ENCODE measurements around the gene FAM120AOS.
A peak's percentile ranks its signal among the peaks of the same experiment; 100 is the strongest.

FAM120AOS gene

DNA sequence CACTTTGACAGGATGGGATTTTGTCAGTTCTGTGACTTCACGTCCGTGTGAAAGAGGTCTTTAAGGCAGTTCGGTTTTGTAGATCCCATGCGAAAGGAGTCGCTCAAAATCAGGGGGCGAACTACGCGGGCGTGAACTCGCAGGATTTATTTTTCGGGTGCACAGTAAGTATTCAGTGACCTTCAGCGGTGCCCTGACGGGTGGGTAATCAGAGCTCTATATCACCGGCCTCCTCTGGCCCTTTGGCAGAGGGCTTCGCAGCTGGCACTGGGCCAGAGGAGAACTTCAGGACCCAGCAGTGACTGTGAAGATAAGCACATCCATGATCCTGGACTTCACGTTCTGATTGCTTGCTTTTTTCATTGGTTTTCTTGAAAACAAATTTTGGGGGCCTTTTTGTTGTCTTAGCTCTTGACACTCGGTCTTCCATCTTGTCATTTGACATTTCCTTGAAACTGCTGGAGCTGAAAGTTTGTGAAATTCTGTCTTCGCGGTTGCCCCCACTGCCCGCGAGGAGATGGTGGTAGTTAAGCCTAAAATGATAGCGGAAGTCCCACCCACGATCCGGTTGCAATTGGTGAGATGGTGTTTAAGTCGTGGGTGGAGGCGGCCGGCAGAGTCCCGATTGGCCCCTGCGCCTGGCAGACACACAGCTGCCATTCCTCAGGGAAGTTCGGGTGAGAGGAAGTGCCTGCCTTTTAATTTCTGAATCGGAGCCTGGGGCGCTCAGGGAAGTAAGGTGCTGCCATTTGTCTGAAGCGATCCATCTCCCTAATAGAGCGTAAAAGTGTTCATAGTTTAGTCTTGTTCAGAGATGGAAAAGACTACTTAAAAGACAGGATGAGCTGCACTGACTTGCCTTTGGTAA is at the start of gene FAM120AOS:
FAM120AOS (minus strand) TSS at position 535 of the 868 bp plus-strand sequence. CDS start 872 bp downstream, outside the sequence.
- Histone ChIP-seq H3K27ac (ENCODE audit: low read depth in 2 of 2, low read length in 2 of 2) (peak within 1 kb of the TSS; percentile 93 to 95), H3K9me3 (ENCODE audit: control insufficient read depth in 2 of 2, low read length in 2 of 2) (no peaks in the 10 kb centered on the region), H3K9ac (ENCODE audit: low read depth in 1 of 2, low read length in 2 of 2) (peak within 1 kb of the TSS; percentile 98), H3K36me3 (ENCODE audit: control insufficient read depth in 2 of 2, insufficient read depth in 2 of 2, low read length in 2 of 2) (peaks cover under 1 to 5% of the 10 kb centered on the region in 2 donors), H3K4me1 (ENCODE audit: control insufficient read depth in 2 of 2, insufficient read depth in 2 of 2, low read length in 2 of 2) (peaks cover 25 to 41% of the 10 kb centered on the region in 2 donors), H3K4me3 (ENCODE audit: low read length in 2 of 2) (peak within 1 kb of the TSS; percentile 95 to 96), H3K27me3 (ENCODE audit: control insufficient read depth in 2 of 2, insufficient read depth in 2 of 2, low read length in 2 of 2) (no peaks in the 10 kb centered on the region)

DNA sequence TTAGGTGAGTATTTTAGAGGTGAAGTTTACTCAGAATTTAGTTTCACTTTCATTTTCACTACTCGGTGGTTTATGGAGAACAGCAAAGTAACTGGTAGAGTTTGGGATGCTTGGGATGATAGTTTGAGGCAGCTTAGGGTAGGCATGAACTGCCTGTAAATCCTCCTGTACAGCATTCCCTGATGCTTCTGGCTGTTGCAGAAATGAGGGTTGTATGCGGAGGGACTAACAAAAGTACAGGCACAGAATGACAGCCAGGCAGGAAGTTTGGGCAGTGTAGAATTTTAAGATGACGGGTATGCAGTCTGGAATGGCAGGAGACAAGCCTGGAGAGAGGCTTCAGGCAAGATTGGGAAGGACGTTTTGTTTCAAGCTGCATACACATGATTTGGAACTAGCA is 48.0 kb upstream of the FAM120AOS start:
- peaks cover 10 to 14% of the 10 kb centered on the region in 2 donors for H3K4me1 ChIP-seq (ENCODE audit: control insufficient read depth in 2 of 2, insufficient read depth in 2 of 2, low read length in 2 of 2)
- H3K9ac ChIP-seq (ENCODE audit: low read depth in 1 of 2, low read length in 2 of 2), result peak overlapping the region in 1 of 2 donors; percentile 18
- H3K27me3 ChIP-seq (ENCODE audit: control insufficient read depth in 2 of 2, insufficient read depth in 2 of 2, low read length in 2 of 2), result no peaks in the 10 kb centered on the region
- H3K4me3 ChIP-seq (ENCODE audit: low read length in 2 of 2), result peak overlapping the region; percentile 48 to 64
- peaks cover 34 to 44% of the 10 kb centered on the region in 2 donors for H3K36me3 ChIP-seq (ENCODE audit: control insufficient read depth in 2 of 2, insufficient read depth in 2 of 2, low read length in 2 of 2)
- no peak overlapping the region for H3K27ac ChIP-seq (ENCODE audit: low read depth in 2 of 2, low read length in 2 of 2)
- no peaks in the 10 kb centered on the region for H3K9me3 ChIP-seq (ENCODE audit: control insufficient read depth in 2 of 2, low read length in 2 of 2)

DNA sequence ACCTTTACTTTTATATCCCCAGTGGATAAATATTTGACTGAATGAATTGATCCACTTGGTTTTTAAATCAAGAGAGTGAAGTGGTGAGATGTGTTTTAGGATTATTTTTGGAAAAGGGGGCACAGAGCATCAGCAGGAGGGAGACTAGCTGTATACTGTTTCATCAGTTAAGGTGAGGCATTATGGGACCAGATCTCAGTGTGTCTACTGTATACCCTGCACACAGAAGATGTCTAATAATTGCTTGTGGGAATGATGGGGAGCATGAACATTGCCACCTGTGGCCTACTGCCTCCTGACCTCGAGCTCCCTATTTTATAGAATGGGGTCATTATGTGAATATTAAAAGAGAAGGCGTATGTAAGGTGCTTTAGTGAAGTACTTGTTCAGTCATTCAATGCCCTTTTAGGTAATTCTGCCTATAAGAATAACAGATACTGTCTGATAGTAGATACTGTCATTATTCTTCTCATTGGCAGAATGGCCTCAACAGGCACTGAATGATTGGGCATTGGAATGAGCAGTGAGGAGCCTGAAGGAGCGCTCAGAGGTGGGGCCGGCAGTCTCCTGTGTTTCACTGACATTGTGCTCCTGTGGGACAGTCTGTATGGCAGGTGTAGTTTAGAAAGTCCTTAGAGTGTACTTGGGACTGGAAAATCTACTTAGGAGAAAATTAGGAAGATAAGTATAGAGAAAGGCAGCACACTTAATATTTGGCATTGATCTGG is 47.4 kb upstream of the FAM120AOS start:
- Histone ChIP-seq H3K36me3 (ENCODE audit: control insufficient read depth in 2 of 2, insufficient read depth in 2 of 2, low read length in 2 of 2) (peaks cover 37 to 46% of the 10 kb centered on the region in 2 donors), H3K4me1 (ENCODE audit: control insufficient read depth in 2 of 2, insufficient read depth in 2 of 2, low read length in 2 of 2) (peaks cover 8 to 12% of the 10 kb centered on the region in 2 donors), H3K27ac (ENCODE audit: low read depth in 2 of 2, low read length in 2 of 2) (no peak overlapping the region), H3K4me3 (ENCODE audit: low read length in 2 of 2) (peak overlapping the region in 1 of 2 donors; percentile 64), H3K9ac (ENCODE audit: low read depth in 1 of 2, low read length in 2 of 2) (no peak overlapping the region), H3K9me3 (ENCODE audit: control insufficient read depth in 2 of 2, low read length in 2 of 2) (no peaks in the 10 kb centered on the region), H3K27me3 (ENCODE audit: control insufficient read depth in 2 of 2, insufficient read depth in 2 of 2, low read length in 2 of 2) (no peaks in the 10 kb centered on the region)

DNA sequence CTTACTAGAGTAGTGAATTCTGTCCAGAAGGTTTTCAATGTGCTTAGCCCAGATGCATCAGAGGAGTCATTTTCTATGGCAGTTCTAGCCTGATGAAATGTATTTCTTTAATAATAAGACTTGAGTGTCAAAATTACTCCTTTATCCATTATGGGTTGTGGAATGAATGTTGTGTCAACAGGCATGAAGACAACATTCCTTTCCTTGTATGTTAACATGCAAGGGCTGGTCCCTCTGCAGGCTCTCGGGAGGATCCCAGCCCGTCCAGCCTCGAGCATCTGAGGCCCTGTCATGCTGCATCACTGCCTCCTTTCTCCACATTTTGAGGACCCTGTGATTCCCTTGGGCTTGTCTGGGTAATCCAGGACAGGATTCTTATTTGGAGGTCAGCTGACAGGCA is 42.9 kb upstream of the FAM120AOS start:
- Histone ChIP-seq H3K4me3 (ENCODE audit: low read length in 2 of 2) (no peak overlapping the region), H3K9me3 (ENCODE audit: control insufficient read depth in 2 of 2, low read length in 2 of 2) (no peaks in the 10 kb centered on the region), H3K27ac (ENCODE audit: low read depth in 2 of 2, low read length in 2 of 2) (no peak overlapping the region), H3K9ac (ENCODE audit: low read depth in 1 of 2, low read length in 2 of 2) (no peak overlapping the region), H3K4me1 (ENCODE audit: control insufficient read depth in 2 of 2, insufficient read depth in 2 of 2, low read length in 2 of 2) (peaks cover 4 to 6% of the 10 kb centered on the region in 2 donors), H3K27me3 (ENCODE audit: control insufficient read depth in 2 of 2, insufficient read depth in 2 of 2, low read length in 2 of 2) (no peaks in the 10 kb centered on the region), H3K36me3 (ENCODE audit: control insufficient read depth in 2 of 2, insufficient read depth in 2 of 2, low read length in 2 of 2) (peaks cover 53% of the 10 kb centered on the region in 2 donors)

DNA sequence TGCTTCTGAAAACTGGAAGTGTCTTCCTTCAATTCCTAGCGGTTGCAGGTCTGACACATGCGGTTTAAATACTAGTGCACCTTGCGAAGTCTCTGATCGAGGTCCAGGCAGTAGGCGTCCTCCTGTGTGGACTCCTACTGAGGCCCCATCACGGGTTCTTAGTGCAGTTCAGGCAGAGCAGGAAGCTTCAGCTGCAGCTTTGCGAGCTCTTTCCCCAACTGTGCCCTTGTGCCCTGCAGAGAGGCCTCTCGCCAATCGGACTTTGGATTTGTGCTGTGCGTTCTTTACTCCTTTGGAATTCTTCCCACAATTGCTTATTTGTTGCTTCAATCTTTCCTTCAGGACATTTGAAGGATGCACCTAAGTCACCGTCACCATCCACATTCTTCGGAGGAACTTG is 40.6 kb upstream of the FAM120AOS start:
- Histone ChIP-seq H3K4me1 (ENCODE audit: control insufficient read depth in 2 of 2, insufficient read depth in 2 of 2, low read length in 2 of 2) (no peaks in the 10 kb centered on the region), H3K9ac (ENCODE audit: low read depth in 1 of 2, low read length in 2 of 2) (no peak overlapping the region), H3K27ac (ENCODE audit: low read depth in 2 of 2, low read length in 2 of 2) (no peak overlapping the region), H3K27me3 (ENCODE audit: control insufficient read depth in 2 of 2, insufficient read depth in 2 of 2, low read length in 2 of 2) (no peaks in the 10 kb centered on the region), H3K9me3 (ENCODE audit: control insufficient read depth in 2 of 2, low read length in 2 of 2) (no peaks in the 10 kb centered on the region), H3K36me3 (ENCODE audit: control insufficient read depth in 2 of 2, insufficient read depth in 2 of 2, low read length in 2 of 2) (peaks cover 45 to 51% of the 10 kb centered on the region in 2 donors), H3K4me3 (ENCODE audit: low read length in 2 of 2) (no peak overlapping the region)

DNA sequence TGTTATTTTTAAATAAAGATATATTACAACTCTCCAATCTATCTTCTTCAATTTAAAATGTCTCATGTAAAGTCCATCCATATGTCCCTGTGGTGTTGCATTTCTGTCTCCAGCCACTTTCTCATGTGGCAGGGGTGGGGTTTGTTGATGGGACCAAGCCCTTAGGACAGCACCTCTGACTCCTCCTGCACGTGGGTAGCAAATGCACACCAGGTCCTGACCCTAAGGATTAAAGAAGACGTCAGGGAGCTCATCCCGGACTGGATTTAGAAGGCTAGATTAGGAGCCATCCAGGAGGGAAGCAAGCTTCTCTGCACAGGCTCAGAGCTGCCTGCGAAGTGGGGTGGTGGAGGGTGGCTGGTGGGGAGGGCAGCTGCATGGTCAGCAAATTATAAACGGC is 38.9 kb upstream of the FAM120AOS start:
- no peaks in the 10 kb centered on the region for H3K4me1 ChIP-seq (ENCODE audit: control insufficient read depth in 2 of 2, insufficient read depth in 2 of 2, low read length in 2 of 2)
- H3K36me3 ChIP-seq (ENCODE audit: control insufficient read depth in 2 of 2, insufficient read depth in 2 of 2, low read length in 2 of 2), result peaks cover 39 to 47% of the 10 kb centered on the region in 2 donors
- H3K4me3 ChIP-seq (ENCODE audit: low read length in 2 of 2), result no peak overlapping the region

DNA sequence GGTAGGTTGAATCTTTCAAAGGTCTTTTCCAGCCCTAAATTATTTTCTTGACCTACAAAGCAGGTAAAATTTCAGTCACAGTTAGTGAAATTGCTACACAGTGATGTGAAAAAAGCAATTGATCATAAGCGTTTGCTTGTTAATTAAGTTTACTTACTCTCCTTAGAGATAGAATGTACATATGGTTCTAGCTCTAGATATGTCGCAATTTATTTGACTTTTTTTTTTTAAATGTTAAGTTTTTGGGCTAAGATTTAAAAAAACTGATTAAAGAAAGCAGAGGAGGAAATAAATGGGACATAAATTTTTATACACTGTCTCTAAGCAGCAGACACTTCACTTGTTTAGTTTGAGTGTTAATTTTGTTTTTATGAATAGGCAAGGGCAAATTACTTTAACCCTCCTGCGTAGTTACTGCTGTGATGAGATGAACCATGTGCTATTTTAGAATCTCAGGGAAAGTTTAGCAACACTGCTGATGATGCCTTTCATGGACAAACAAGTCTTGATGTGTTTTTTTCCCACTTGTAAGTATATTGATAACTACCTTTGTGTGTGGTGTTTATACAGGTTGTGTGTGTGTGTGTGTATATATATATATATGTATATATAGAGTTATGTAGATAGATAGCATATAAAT is 38.3 kb upstream of the FAM120AOS start:
- Histone ChIP-seq H3K36me3 (ENCODE audit: control insufficient read depth in 2 of 2, insufficient read depth in 2 of 2, low read length in 2 of 2) (peaks cover 33 to 41% of the 10 kb centered on the region in 2 donors), H3K4me3 (ENCODE audit: low read length in 2 of 2) (no peak overlapping the region), H3K27me3 (ENCODE audit: control insufficient read depth in 2 of 2, insufficient read depth in 2 of 2, low read length in 2 of 2) (no peaks in the 10 kb centered on the region), H3K4me1 (ENCODE audit: control insufficient read depth in 2 of 2, insufficient read depth in 2 of 2, low read length in 2 of 2) (no peaks in the 10 kb centered on the region), H3K27ac (ENCODE audit: low read depth in 2 of 2, low read length in 2 of 2) (no peak overlapping the region), H3K9me3 (ENCODE audit: control insufficient read depth in 2 of 2, low read length in 2 of 2) (no peaks in the 10 kb centered on the region), H3K9ac (ENCODE audit: low read depth in 1 of 2, low read length in 2 of 2) (no peak overlapping the region)

More for the DNA sequence above, 38.9 kb upstream of the FAM120AOS start:
- Histone ChIP-seq H3K27me3 (ENCODE audit: control insufficient read depth in 2 of 2, insufficient read depth in 2 of 2, low read length in 2 of 2) (no peaks in the 10 kb centered on the region), H3K9ac (ENCODE audit: low read depth in 1 of 2, low read length in 2 of 2) (no peak overlapping the region), H3K9me3 (ENCODE audit: control insufficient read depth in 2 of 2, low read length in 2 of 2) (no peaks in the 10 kb centered on the region), H3K27ac (ENCODE audit: low read depth in 2 of 2, low read length in 2 of 2) (no peak overlapping the region)

DNA sequence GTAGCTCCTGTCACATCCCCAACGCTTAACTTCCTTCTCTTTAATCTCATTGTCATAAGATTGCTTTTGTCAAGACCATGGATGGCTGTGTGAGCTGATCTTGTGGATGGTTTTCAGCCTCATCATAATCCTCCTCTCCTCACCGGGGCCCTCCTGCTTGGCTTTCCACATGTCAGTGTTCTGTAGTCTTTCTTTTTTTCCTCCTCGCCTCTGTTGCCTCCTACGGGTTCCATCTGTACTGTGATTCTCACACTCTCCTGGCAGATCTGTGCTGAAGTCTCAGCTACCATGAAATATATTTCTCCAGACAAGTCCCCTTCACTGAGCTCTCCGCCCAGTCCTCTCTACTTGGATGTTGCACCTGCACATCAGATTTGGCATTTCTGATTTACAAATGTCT is 34.9 kb upstream of the FAM120AOS start:
- Histone ChIP-seq H3K9me3 (ENCODE audit: control insufficient read depth in 2 of 2, low read length in 2 of 2) (no peaks in the 10 kb centered on the region), H3K36me3 (ENCODE audit: control insufficient read depth in 2 of 2, insufficient read depth in 2 of 2, low read length in 2 of 2) (peaks cover 28 to 33% of the 10 kb centered on the region in 2 donors), H3K9ac (ENCODE audit: low read depth in 1 of 2, low read length in 2 of 2) (no peak overlapping the region), H3K4me3 (ENCODE audit: low read length in 2 of 2) (no peak overlapping the region), H3K27me3 (ENCODE audit: control insufficient read depth in 2 of 2, insufficient read depth in 2 of 2, low read length in 2 of 2) (no peaks in the 10 kb centered on the region), H3K27ac (ENCODE audit: low read depth in 2 of 2, low read length in 2 of 2) (no peak overlapping the region), H3K4me1 (ENCODE audit: control insufficient read depth in 2 of 2, insufficient read depth in 2 of 2, low read length in 2 of 2) (no peaks in the 10 kb centered on the region)

DNA sequence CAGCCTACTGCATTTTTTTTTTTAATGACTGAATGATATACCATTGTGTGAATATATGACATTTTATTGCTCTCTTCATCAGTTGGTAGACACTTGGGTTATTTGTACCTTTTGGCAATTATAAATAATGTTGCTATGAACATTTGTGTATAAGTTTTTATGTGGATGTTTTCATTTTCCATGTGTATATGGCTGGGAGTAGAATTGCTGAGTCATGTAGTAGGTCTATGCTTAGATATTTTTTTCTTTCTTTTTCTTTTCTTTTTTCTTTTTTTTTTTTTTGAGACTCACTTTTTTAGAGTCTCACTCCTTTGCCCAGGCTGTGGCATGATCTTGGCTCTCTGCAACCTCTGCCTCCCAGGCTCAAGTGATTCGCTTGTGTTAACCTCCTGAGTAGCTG is 32.9 kb upstream of the FAM120AOS start:
- H3K27ac ChIP-seq (ENCODE audit: low read depth in 2 of 2, low read length in 2 of 2), result no peak overlapping the region
- peaks cover 35% of the 10 kb centered on the region in 2 donors for H3K36me3 ChIP-seq (ENCODE audit: control insufficient read depth in 2 of 2, insufficient read depth in 2 of 2, low read length in 2 of 2)
- H3K9me3 ChIP-seq (ENCODE audit: control insufficient read depth in 2 of 2, low read length in 2 of 2), result no peaks in the 10 kb centered on the region
- H3K27me3 ChIP-seq (ENCODE audit: control insufficient read depth in 2 of 2, insufficient read depth in 2 of 2, low read length in 2 of 2), result no peaks in the 10 kb centered on the region
- no peak overlapping the region for H3K4me3 ChIP-seq (ENCODE audit: low read length in 2 of 2)
- H3K9ac ChIP-seq (ENCODE audit: low read depth in 1 of 2, low read length in 2 of 2), result no peak overlapping the region
- no peaks in the 10 kb centered on the region for H3K4me1 ChIP-seq (ENCODE audit: control insufficient read depth in 2 of 2, insufficient read depth in 2 of 2, low read length in 2 of 2)

DNA sequence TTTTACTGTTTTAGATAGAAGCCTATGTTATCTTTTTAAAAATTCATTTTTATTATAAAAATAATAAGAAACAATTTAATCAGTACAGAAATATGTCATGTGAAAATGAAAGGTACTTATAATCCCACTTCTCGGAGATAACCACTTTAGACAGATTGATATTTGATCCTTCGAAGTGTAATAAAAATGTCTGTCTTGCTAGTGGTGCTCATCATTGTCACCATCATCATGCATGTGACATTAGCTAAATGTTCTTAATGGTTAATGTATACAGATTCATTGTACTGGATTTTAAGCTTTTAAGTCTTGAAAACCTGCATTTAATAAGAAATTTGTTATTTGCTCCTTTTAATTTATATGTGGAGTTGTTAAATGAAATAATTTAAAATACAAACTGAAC is 30.1 kb upstream of the FAM120AOS start:
- no peak overlapping the region for H3K9ac ChIP-seq (ENCODE audit: low read depth in 1 of 2, low read length in 2 of 2)
- H3K4me1 ChIP-seq (ENCODE audit: control insufficient read depth in 2 of 2, insufficient read depth in 2 of 2, low read length in 2 of 2), result no peaks in the 10 kb centered on the region
- H3K27ac ChIP-seq (ENCODE audit: low read depth in 2 of 2, low read length in 2 of 2), result no peak overlapping the region
- peaks cover 31% of the 10 kb centered on the region in 2 donors for H3K36me3 ChIP-seq (ENCODE audit: control insufficient read depth in 2 of 2, insufficient read depth in 2 of 2, low read length in 2 of 2)
- no peaks in the 10 kb centered on the region for H3K9me3 ChIP-seq (ENCODE audit: control insufficient read depth in 2 of 2, low read length in 2 of 2)
- H3K27me3 ChIP-seq (ENCODE audit: control insufficient read depth in 2 of 2, insufficient read depth in 2 of 2, low read length in 2 of 2), result no peaks in the 10 kb centered on the region
- H3K4me3 ChIP-seq (ENCODE audit: low read length in 2 of 2), result no peak overlapping the region
